Ishikawa (cell line): Measurements from ENCODE around the gene SLC36A1.

ENCODE experiments used
- CEBPB ChIP-seq: IDR thresholded peaks from 2 replicates; pipeline ENCODE4 v1.6.1; 2012
- CREB1 ChIP-seq: IDR thresholded peaks from 2 replicates; pipeline ENCODE4 v1.6.1; 2012; ENCODE audit warnings: low read depth
- EGR1 ChIP-seq: IDR thresholded peaks from 2 replicates; pipeline ENCODE4 v1.6.1; 2012
- EP300 ChIP-seq: IDR thresholded peaks from 2 replicates; pipeline ENCODE4 v1.6.1; 2012; ENCODE audit warnings: borderline replicate concordance
- FOXM1 ChIP-seq: IDR thresholded peaks from 2 replicates; pipeline ENCODE4 v1.6.1; 2012; ENCODE audit warnings: low read depth, borderline replicate concordance
- MAX ChIP-seq: IDR thresholded peaks from 2 replicates; pipeline ENCODE4 v1.6.1; 2012
- NFIC ChIP-seq: IDR thresholded peaks from 2 replicates; pipeline ENCODE4 v1.6.1; 2012
- RAD21 ChIP-seq: IDR thresholded peaks from 2 replicates; pipeline ENCODE4 v1.6.1; 2012; ENCODE audit warnings: low read depth
- TAF1 ChIP-seq: IDR thresholded peaks from 2 replicates; pipeline ENCODE4 v1.6.1; 2012; ENCODE audit warnings: low read depth, mild to moderate bottlenecking
- TCF12 ChIP-seq: IDR thresholded peaks from 2 replicates; pipeline ENCODE4 v1.6.1; 2012; ENCODE audit warnings: low read depth
- TEAD4 ChIP-seq: IDR thresholded peaks from 2 replicates; pipeline ENCODE4 v1.6.1; 2012
- USF1 ChIP-seq: IDR thresholded peaks from 2 replicates; pipeline ENCODE4 v1.6.1; 2012
- YY1 ChIP-seq: IDR thresholded peaks from 2 replicates; pipeline ENCODE4 v1.6.1; 2012; ENCODE audit warnings: low read depth
- ZBTB7A ChIP-seq: IDR thresholded peaks from 2 replicates; pipeline ENCODE4 v1.6.1; 2012; ENCODE audit warnings: low read depth
- TF ChIP-seq, protein P1 (sequence below): IDR thresholded peaks from 2 replicates; pipeline ENCODE4 v1.6.1; 2012; ENCODE audit warnings: low read depth, mild to moderate bottlenecking

The SLC36A1 gene

DNA sequence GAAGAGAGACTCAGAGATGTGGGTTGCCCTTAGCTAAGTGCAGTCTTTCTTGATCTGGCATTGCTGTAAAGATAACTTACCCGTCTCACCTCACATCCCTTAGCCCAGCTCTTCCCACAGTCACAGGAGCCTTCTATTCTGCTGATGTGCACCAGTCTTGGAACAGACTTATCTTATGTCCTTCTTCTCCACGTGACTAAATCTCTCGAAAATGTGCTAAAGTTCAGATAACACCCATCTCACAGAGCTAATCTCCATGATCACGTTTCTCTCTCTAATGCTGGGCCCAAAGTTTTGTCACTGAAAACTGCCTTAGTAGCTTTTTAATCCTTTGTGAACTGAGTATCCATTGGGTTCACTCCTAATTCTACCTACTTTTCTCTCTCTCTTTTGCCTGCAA lies 16.7 kb downstream of the SLC36A1 start:
- no peak for TF ChIP-seq MAX

- TF ChIP-seq MAX: no peak
- no peak for TF ChIP-seq RAD21
- TF ChIP-seq ZBTB7A: no peak
- no peak for TF ChIP-seq TAF1
- no peak for TF ChIP-seq TEAD4
Observed at GRCh38 chr5:151465476-151465875, 18.1 kb downstream of the SLC36A1 start.

DNA sequence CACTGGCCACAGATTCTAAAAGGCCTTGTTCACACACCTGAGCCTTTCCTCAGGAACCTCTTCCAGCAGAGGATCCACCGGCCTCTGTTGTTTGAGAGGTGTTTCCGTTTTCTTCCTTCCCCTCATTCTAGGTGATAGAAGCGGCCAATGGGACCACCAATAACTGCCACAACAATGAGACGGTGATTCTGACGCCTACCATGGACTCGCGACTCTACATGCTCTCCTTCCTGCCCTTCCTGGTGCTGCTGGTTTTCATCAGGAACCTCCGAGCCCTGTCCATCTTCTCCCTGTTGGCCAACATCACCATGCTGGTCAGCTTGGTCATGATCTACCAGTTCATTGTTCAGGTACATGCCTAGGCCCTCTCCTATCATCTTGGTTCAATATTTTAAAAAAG lies 20.2 kb downstream of the SLC36A1 start:
- TF ChIP-seq TAF1 (no peak), CEBPB (no peak), TEAD4 (no peak), CREB1 (no peak), USF1 (no peak), EGR1 (no peak), YY1 (no peak), EP300 (no peak), MAX (no peak), TCF12 (no peak), NFIC (no peak), FOXM1 (no peak), RAD21 (no peak), ZBTB7A (no peak)
- TF ChIP-seq, protein P1, sequence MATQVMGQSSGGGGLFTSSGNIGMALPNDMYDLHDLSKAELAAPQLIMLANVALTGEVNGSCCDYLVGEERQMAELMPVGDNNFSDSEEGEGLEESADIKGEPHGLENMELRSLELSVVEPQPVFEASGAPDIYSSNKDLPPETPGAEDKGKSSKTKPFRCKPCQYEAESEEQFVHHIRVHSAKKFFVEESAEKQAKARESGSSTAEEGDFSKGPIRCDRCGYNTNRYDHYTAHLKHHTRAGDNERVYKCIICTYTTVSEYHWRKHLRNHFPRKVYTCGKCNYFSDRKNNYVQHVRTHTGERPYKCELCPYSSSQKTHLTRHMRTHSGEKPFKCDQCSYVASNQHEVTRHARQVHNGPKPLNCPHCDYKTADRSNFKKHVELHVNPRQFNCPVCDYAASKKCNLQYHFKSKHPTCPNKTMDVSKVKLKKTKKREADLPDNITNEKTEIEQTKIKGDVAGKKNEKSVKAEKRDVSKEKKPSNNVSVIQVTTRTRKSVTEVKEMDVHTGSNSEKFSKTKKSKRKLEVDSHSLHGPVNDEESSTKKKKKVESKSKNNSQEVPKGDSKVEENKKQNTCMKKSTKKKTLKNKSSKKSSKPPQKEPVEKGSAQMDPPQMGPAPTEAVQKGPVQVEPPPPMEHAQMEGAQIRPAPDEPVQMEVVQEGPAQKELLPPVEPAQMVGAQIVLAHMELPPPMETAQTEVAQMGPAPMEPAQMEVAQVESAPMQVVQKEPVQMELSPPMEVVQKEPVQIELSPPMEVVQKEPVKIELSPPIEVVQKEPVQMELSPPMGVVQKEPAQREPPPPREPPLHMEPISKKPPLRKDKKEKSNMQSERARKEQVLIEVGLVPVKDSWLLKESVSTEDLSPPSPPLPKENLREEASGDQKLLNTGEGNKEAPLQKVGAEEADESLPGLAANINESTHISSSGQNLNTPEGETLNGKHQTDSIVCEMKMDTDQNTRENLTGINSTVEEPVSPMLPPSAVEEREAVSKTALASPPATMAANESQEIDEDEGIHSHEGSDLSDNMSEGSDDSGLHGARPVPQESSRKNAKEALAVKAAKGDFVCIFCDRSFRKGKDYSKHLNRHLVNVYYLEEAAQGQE: no peak

DNA sequence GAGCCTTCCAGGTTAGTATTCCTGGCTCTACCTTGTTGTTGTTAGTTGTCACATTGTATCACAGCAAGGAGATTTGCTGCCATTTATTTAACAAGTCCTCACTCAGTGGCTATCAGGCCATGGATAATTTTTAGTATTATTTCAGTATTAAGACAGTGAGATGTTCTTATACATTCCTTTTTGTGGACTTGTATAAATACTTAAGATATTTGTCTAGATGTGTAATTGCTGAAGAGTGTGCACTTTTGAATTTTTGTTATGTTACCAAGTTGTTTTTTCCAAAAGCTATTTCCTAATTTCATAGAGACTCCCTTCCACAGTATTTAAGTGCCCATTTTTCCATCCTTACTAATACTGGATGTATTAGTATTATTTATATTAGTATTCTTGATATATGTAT lies 22.0 kb downstream of the SLC36A1 start:
- TF ChIP-seq FOXM1 (no peak), ZBTB7A (no peak), EGR1 (no peak), YY1 (no peak), USF1 (no peak)
- TF ChIP-seq, protein P1: no peak

DNA sequence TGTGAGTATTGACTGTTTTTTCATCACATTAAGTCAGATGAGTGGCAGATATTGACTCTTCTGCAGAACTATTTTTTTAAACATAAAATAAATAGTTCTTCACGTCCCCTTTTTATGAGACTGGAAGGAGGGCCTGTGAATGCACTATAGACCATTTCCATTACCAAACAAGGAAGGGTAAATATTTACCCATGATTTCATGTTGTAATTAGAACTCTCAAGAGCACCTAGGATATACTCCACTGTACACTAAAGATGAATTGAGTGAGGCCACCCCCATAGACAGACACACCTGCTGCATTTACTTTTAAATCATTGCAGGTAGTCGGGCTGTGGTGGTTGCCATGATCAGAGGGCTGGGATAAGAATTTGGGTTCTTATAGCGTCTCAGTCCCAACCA lies 22.6 kb downstream of the SLC36A1 start:
- TF ChIP-seq, protein P1: no peak
- TF ChIP-seq TEAD4 (no peak), USF1 (no peak), CREB1 (no peak), TCF12 (no peak), MAX (no peak), TAF1 (no peak), FOXM1 (no peak), EGR1 (no peak)
